Stimulated activated CD4-positive, alpha-beta T cell treated with anti-CD3 and anti-CD28 coated beads, Interleukin-2, amount 100 ng/mL, for 48 hours (primary cell): ENCODE results near the gene ATP6V0B.

ENCODE experiments used
- DNase-seq, 2 donors: peaks; one replicate each; pipeline ENCODE4 v3.0.0-alpha.2; 2020

Gene ATP6V0B

DNA sequence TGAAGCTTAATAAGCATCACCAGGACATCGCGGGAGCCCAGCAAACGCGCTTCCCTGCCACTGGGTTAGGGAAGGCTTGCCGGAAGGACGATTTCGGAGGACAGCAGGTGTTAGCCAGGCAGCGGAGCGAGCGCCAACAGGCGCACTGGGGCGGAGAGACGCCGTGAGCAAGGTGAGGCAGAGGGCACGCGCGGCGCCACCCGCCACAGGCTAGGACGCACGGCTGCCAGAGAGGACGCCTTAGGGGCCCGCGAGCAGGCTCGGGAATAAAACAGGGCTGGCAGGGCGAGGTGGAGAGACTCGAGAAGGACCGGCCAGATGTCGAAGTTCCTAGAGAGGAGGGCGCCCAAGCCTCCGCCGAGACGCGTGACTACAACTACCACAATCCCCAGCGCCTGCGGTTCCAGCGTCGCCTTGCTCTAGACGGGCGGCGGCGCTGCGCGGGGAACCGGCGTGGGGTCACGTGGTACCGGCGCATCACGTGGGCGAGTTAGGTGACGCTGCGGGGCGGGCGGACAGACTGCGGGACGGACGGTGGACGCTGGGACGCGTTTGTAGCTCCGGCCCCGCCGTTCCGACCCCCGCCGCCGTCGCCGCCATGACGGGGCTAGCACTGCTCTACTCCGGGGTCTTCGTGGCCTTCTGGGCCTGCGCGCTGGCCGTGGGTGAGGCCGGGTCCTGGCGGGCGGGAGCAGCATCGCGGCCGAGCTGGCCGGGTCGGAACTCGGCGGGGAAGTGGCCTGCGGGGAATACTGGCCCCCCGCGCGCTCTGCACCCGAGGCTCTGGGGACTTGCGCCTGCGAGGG is at the start of gene ATP6V0B:
Gene ATP6V0B, plus strand, starts transcription at position 518 of the 806 bp plus-strand sequence. Its CDS starts 81 bp downstream, at position 599.
- peak; percentile 94 to 96 for DNase-seq

DNA sequence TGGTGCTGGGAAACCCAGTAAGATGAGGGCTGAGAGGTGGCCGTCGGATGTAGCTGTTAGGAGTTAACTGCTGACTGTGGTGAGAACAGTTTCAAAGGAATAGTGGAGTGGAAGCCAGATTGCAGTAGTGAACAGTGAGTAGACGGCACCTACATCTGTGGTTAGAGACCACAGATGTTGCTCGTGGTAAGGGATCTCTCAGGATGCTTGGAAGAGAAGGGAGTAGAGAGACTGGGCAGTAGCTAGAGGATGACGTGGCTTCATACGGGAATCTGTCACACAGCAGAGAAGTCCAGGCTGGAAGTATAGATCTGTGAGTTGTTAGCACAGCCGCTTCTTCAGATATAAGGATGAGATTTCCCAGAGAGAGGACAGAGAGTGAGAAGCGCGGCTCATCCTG is 48.9 kb upstream of the ATP6V0B start:
- DNase-seq, result no peak

GRCh38 chr1:43930168-43930948 is 44.4 kb upstream of the ATP6V0B start:
- no peak for DNase-seq

- no peak for DNase-seq
Observed at GRCh38 chr1:43930949-43931275, 43.8 kb upstream of the ATP6V0B start.

DNA sequence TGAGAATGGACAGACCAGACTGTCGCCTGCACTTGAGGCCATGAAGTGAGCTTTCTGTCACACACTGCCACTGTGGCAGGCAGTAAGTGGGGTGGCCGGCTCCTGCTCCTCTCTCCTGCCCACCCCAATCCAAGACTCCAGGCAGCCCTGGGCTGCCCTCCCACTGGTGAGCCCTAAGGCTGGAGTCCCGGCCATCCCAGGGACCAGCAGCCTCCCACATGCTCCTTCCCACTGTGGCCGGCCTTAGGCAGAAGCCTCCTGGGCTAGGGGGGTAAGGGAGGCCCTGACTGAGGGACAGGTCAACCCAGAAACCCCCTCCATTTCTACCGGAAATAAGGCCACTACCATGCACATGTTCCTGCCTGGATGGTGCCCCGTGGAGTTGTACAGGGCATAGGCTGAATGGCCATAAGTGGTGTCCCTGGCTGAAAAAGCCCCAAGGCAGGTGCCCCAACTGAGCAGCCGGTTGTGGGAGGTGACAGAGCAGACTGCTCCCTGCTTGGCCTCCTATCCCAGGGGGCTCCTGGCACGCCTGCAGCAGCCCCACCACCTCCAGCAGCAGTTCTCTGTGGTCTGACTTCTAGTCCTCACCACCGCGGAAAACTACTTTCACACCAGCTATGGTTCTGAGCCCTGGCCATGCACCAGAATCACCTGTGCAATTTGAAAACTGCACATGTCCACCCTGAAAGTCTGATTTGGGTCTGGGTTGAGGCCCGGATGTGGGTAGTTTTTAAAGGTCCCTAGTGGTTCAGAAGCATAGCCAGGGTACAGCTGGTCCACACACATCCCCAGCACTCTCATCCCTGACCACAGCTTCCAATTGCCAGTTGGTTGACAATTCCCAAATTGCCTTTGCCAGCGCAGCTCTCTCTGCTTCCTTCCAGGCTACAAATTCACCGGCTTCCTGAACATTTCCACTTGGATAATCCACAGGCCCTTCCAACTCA is 42.8 kb upstream of the ATP6V0B start:
- no peak for DNase-seq

GRCh38 chr1:43932786-43933385 is 41.9 kb upstream of the ATP6V0B start:
- no peak for DNase-seq

DNA sequence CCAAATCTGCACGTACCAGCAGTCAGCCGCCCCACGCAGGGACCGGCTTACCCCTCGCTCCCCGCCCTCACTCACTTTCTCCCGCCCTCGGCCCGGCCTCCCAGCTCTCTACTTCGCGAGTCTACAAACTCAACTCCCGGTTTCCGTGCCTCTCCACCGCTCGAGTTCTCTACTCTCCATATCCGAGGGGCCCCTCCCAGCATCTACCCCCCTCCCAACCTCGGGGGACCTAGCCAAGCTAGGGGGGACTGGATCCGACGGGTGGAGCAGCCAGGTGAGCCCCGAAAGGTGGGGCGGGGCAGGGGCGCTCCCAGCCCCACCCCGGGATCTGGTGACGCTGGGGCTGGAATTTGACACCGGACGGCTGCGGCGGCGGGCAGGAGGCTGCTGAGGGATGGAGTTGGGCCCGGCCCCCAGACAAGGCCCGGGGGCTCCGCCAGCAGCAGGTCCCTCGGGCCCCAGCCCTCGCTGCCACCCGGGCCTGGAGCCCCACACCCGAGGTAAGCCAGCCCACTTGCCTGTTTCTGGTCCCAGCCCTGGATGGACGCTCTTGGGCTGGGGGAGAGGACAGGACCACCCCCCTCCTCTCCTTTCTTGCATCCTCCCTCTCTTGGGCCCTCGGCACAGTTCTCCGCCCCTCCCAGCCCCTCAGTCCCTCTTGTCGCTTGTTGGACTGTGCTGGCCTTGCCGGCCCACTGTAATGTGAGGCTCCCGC is 41.2 kb upstream of the ATP6V0B start, which contains the start of gene ARTN:
Gene ARTN, plus strand, starts transcription at position 416 of the 715 bp plus-strand sequence. CDS start 1,856 bp downstream, outside the sequence.
- DNase-seq, result no peak

- DNase-seq, result peak; percentile 63 to 65
Observed at GRCh38 chr1:43934101-43934985, 40.4 kb upstream of the ATP6V0B start.

GRCh38 chr1:43934986-43935324 is 39.8 kb upstream of the ATP6V0B start:
- no peak for DNase-seq

DNA sequence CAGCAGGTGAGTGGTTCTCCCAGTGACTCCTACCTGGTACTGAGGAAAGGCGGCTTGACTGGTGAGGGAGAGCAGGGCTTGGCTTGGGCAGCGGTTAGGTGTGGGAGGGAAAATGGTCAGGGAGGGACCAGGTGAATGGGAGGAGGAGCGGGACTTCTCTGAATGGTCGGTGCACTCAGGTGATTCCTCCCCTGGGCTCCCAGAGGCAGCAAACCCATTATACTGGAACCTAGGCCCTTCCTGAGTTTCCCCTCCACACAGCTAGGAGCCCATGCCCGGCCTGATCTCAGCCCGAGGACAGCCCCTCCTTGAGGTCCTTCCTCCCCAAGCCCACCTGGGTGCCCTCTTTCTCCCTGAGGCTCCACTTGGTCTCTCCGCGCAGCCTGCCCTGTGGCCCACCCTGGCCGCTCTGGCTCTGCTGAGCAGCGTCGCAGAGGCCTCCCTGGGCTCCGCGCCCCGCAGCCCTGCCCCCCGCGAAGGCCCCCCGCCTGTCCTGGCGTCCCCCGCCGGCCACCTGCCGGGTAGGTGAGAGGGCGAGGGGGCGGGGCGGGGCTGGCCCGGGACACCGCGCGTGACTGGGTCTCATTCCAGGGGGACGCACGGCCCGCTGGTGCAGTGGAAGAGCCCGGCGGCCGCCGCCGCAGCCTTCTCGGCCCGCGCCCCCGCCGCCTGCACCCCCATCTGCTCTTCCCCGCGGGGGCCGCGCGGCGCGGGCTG is 38.9 kb upstream of the ATP6V0B start:
- DNase-seq, result no peak

DNA sequence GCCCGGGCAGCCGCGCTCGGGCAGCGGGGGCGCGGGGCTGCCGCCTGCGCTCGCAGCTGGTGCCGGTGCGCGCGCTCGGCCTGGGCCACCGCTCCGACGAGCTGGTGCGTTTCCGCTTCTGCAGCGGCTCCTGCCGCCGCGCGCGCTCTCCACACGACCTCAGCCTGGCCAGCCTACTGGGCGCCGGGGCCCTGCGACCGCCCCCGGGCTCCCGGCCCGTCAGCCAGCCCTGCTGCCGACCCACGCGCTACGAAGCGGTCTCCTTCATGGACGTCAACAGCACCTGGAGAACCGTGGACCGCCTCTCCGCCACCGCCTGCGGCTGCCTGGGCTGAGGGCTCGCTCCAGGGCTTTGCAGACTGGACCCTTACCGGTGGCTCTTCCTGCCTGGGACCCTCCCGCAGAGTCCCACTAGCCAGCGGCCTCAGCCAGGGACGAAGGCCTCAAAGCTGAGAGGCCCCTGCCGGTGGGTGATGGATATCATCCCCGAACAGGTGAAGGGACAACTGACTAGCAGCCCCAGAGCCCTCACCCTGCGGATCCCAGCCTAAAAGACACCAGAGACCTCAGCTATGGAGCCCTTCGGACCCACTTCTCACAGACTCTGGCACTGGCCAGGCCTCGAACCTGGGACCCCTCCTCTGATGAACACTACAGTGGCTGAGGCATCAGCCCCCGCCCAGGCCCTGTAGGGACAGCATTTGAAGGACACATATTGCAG is 38.2 kb upstream of the ATP6V0B start:
- no peak for DNase-seq

- DNase-seq, result no peak
Observed at GRCh38 chr1:43937179-43937865, 37.4 kb upstream of the ATP6V0B start.

DNA sequence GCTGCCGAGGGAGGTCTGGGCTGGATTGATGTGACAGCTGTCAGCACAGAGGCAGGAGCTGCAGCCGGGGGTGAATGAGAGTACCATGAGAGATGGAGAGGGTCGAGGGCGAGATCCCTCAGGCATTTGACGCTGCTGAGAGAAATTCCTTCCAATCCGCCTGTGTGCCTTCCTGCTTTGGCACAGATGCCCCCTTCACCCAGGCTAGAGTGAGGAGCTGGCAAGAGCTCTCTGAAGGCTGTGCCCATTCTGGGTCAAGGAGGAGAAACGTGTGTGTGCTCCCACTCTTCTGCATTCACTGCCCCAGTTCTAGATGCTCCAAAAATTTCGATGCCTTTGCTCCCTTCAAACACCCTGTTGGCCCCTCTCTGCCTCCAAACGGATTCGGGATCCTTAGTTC is 36.4 kb upstream of the ATP6V0B start:
- DNase-seq, result no peak

DNA sequence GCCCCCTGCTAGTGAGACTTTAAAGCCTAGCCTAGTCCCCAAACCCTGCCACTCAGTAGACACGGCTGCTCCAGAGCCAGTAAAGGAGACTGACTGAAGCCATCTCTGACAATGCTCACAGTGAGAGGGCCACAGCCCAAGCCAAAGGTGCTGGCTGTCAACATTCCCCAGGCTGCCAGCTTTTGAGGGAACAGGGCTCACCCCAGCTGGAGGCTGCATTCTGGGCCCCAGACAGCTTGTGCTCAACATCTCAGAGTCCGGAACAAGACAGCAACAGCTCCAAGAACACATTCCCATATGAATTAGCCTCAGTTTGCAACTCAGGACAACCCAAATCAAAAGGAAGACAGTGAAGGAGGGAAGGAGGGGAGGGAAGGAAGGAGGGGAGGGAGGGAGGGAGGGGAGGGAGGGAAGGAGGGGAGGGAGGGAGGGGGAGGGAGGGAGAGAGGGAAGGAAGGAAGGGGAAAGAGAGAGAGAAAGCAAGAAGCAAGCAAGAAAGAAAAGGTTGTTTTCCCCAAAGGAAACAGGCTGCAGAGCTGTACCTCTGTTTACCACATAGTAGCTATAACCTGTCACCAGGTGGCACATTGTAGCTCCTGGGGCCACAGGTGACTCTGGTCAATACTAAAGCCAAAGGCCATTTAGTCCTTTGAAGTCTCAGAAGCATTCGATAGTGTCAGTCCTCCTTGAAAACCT is 35.7 kb upstream of the ATP6V0B start:
- DNase-seq, result no peak

DNA sequence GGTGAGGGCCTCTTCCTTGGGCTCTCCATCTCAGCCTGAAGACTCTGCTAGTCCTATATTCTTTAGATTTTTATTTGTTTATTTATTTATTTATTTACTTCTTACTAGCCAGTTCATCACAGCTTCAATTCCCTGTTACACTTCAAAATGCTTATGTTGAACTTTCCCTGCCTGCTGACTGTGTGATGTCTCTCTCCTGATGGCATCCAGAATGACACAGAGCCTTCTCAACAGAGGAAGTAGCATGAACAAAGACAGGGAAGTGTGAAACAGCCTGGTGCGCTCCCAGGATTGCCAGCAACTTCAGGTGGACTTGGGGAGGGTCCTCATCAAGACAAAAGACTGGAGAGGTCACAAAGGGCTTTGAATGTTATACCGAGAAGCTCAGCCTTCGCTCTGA is 32.3 kb upstream of the ATP6V0B start:
- no peak for DNase-seq

DNA sequence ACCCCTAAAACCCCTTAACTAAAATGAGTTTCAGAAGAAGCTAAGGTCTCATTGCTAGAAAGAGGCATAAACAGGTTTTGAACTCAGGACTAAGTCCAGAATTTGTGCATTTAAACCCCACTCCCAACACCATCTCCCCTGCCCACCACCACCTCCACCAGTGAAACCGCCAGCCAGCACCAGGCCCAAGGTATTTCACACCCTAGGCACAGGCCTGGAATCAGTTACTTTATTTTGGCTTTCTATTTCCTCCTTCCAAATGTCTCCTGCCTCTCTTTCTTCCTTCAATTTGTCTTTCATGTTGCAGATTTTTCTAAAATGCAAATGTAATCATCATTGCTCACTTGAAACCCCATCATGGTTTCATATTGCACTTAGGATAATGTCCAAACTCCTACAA is 29.9 kb upstream of the ATP6V0B start:
- DNase-seq, result no peak

- DNase-seq, result no peak
Observed at GRCh38 chr1:43945674-43946235, 29.0 kb upstream of the ATP6V0B start.
